ENCODE measurements around the gene FOLR1. TPM values are rescaled to one million over a fixed set of nuclear protein-coding genes. Genes with fewer than 3 reads are reported as not detected.
A peak's percentile ranks its signal among the peaks of the same experiment; 100 is the strongest.

FOLR1 gene
- total RNA-seq, 1 donor from 2014 or later: not detected

GRCh38 chr11:72222907-72223614 lies 31.1 kb downstream of the FOLR1 start:
- peak; percentile 96 for DNase-seq (ENCODE audit: low spot score)
- peak; percentile 88 for ATAC-seq

GRCh38 chr11:72223615-72224563 lies 31.9 kb downstream of the FOLR1 start:
- ATAC-seq (peak; percentile 82), DNase-seq (ENCODE audit: low spot score) (peak; percentile 80)

- peak; percentile 65 for DNase-seq (ENCODE audit: low spot score)
- peak; percentile 27 for ATAC-seq
Measured at GRCh38 chr11:72224564-72225410, 32.8 kb downstream of the FOLR1 start, which contains the start of gene INPPL1. INPPL1 (plus strand) TSS chr11:72224767; CDS start chr11:72224985, 218 bp downstream.

- peak; percentile 45 for DNase-seq (ENCODE audit: low spot score)
- ATAC-seq: no peak
Measured at GRCh38 chr11:72225411-72225951, 33.5 kb downstream of the FOLR1 start.

GRCh38 chr11:72226701-72227100 lies 34.8 kb downstream of the FOLR1 start:
- peak; percentile 28 for DNase-seq (ENCODE audit: low spot score)
- ATAC-seq: no peak

- DNase-seq (ENCODE audit: low spot score) (peak; percentile 43), ATAC-seq (no peak)
Measured at GRCh38 chr11:72227316-72228228, 35.6 kb downstream of the FOLR1 start.

GRCh38 chr11:72228229-72228843 lies 36.4 kb downstream of the FOLR1 start:
- DNase-seq (ENCODE audit: low spot score): peak; percentile 24
- ATAC-seq: no peak

GRCh38 chr11:72228844-72229231 lies 36.9 kb downstream of the FOLR1 start:
- peak; percentile 40 for DNase-seq (ENCODE audit: low spot score)
- ATAC-seq: no peak

GRCh38 chr11:72229336-72229924 lies 37.5 kb downstream of the FOLR1 start:
- DNase-seq (ENCODE audit: low spot score) (peak; percentile 38), ATAC-seq (no peak)

GRCh38 chr11:72229925-72230763 lies 38.2 kb downstream of the FOLR1 start:
- DNase-seq (ENCODE audit: low spot score) (no peak), ATAC-seq (no peak)

GRCh38 chr11:72230764-72231365 lies 38.9 kb downstream of the FOLR1 start:
- DNase-seq (ENCODE audit: low spot score) (no peak), ATAC-seq (no peak)

GRCh38 chr11:72231396-72232259 lies 39.7 kb downstream of the FOLR1 start:
- no peak for DNase-seq (ENCODE audit: low spot score)

GRCh38 chr11:72232260-72233055 lies 40.5 kb downstream of the FOLR1 start:
- ATAC-seq (no peak), DNase-seq (ENCODE audit: low spot score) (peak; percentile 37)

More at GRCh38 chr11:72231396-72232259, 39.7 kb downstream of the FOLR1 start:
- ATAC-seq: no peak

GRCh38 chr11:72233056-72233772 lies 41.3 kb downstream of the FOLR1 start:
- DNase-seq (ENCODE audit: low spot score): peak; percentile 40
- no peak for ATAC-seq
